HG03342 (cell line): Measurements from ENCODE around the gene DDX43.
"Not testable (repeated sequence)": the region's sequence is repeated elsewhere in the genome, so short reads cannot be mapped to it uniquely, and the experiment has no call there.

Experiments used
- ATAC-seq: cut with Tn5 transposase; IDR thresholded peaks from one replicate; pipeline ENCODE4 v1.9.1; 2021; ENCODE audit warnings: mild to moderate bottlenecking, moderate library complexity; ENCODE audit not compliant: unreplicated experiment

Gene DDX43

GRCh38 chr6:73388800-73389512 lies 5.7 kb upstream of the DDX43 start:
- peak; percentile 67 for ATAC-seq

DNA sequence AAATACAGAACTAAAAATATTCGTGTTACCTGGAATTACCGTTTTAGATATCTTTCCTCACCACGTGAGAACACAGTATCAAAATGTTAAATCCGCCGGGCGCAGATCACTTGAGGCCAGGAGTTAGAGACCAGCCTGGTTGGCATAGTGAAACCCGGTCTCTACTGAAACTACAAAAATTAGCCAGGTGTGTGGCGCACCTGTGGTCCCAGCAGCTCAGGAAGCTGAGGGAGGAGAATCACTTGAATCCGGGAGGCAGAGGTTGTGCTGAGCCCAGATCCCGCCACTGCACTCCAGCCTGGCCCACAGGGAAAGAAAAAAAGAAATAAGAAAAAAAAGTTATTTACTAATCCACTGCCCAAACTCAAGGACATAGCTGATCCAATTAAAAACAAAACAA lies 4.8 kb upstream of the DDX43 start:
- no peak for ATAC-seq

DNA sequence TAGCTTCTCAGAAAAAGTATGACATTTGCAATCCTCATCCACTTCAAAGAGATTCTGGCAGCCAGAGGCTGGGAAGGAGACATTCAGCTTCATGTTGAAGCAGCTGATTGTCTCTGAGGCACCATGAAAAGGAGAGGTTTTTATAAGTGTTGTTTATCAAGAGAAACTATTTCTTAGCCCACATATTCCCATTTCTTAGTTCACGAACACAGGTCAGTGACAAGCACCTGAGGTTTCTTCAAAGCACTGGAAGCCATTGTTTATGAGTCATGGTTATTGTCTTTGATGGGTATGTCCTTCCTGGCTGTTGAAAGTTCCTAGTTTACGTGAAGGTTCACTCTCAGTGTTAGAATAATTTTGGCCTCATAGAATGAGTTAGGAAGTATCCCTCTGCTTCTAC lies 3.0 kb upstream of the DDX43 start:
- ATAC-seq: no peak

DNA sequence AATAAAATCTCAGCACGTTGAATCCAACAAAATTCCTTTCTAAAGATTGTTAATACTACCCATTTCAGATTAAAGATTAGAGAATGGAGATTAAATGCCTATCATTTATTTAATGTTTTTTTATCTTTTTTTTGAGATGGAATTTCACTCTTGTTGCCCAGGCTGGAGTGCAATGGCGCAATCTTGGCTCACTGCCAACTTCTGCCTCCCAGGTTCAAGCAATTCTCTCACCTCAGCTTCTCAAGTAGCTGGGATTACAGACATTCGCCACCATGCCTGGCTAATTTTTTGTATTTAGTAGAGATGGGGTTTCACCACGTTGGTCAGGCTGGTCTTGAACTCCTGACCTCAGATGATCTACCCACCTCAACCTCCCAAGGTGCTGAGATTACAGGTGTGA lies 2.4 kb upstream of the DDX43 start:
- not testable (repeated sequence) for ATAC-seq

- no peak for ATAC-seq
These were observed 1.4 kb upstream of the DDX43 start for GRCh38 chr6:73393278-73393677.

DNA sequence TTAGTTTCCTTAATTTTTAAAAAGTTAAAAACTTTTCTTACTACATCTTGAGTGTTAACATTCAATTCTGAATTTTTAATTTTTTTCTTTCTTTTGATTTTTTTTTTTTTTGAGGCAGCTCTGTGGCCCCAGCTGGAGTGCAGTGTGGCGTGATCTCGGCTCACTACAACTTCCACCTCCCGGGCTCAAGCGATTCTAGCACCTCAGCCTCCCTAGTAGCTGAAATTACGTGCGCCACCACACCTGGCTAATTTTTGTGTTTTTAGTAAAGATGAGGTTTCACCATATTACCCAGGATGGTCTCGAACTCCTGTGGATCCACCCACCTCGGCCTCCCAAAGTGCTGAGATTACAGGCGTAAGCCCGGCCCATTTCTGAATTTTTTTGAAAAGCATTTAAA lies 1.2 kb downstream of the DDX43 start:
- ATAC-seq: no peak

DNA sequence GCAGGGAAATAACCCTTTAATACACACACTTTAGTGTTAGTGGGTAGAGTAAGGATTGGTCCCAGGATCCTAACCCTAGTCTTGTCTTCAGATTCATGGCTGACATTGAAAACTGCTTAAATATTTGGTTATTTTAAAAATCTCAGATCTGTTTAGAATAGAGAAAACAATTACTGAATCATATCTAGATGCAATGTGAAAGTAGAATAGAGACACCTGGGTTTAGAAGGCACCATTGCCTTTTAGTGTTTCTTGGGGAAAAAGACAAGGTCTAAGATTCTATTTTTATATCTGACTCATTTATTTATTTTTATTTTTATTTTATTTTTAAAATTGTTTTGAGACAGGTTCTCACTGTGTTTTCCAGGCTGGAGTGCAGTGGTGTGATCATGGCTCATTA lies 6.0 kb downstream of the DDX43 start:
- no peak for ATAC-seq

GRCh38 chr6:73409395-73409794 lies 14.8 kb downstream of the DDX43 start:
- ATAC-seq: no peak

DNA sequence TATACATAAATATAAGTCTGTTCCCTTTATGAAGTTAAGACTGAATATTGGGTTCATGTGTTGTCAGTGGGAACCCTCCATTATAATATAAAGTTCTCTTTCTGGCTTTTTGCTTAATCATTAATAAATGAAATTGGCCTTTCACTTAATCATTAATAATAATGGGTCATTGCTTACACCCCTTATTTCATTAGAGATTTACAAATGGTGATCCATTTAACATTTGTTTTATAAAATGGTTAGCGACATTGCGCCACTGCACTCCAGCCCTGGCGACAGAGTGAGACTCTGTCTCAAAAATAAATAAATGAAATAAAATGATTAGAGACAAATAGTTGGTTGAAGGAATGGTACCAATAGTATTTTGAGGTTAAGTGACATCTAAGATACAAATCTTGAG lies 18.5 kb downstream of the DDX43 start:
- no peak for ATAC-seq

DNA sequence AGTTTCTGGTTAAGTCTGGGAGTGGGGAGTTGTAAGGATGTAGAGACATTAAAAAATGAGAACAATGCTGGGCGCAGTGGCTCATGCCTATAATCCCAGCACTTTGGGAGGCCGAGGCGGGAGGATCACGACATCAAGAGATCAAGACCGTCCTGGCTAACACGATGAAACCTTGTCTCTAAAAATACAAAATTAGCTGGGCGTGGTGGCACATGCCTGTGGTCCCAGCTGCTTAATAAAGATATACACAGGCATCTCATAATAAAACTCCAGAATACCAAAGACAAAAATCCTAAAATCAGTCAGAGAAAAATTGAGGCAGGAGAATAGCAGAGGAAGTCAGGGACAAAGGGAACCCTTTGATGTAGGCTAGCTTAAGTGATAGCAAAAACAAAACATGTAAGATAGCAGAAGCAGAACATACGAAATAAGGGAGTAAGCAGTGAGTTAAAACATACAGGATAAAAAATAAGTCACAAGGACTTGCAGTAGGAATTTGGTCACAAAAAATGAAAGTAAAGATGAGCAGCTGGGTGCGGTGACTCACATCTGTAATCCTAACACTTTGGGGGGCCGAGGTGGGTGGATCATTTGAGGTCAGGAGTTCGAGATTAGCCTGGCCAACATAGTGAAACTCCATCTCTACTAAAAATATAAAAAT lies 23.6 kb downstream of the DDX43 start:
- no peak for ATAC-seq

DNA sequence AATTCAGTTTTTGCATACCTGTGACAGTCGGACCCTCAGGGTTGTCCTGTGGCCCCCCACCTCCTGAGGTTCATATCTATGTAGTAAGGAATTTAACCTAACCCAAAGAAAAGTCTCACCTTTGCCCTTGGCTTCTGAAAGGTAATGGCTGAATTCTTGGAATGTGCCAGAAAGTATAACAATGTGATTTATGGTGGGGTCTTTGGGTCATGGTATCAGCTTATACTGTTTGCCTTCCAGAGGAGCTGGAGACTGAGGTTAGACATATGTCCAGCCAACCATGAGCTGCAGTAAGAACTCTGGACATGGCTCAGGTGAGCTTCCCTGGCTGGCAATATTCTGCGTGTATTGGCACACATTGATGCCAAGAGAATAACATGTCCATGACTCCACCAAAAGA lies 26.9 kb downstream of the DDX43 start:
- ATAC-seq: no peak

GRCh38 chr6:73435236-73435635 lies 40.6 kb downstream of the DDX43 start:
- ATAC-seq: no peak

DNA sequence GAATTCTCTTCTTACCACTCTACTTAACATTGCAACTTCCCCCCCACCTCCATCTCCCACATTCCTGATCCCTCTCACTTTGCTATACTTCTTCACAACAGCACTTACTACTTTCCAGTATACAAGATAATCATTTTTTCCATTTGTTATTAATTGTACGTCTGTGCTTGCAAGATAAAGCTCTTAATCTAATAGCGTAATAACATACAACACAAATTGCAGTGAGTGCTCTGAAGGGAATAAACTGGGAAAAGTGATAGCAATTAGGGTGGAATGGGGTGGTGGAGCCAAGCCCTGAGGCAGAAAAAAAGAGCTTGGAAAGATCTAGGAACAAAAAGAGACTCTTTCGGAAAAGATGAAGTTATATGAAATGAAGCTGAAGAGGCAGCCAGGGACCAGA lies 48.9 kb downstream of the DDX43 start:
- no peak for ATAC-seq

GRCh38 chr6:73451223-73452106 lies 56.8 kb downstream of the DDX43 start:
- peak; percentile 65 for ATAC-seq

DNA sequence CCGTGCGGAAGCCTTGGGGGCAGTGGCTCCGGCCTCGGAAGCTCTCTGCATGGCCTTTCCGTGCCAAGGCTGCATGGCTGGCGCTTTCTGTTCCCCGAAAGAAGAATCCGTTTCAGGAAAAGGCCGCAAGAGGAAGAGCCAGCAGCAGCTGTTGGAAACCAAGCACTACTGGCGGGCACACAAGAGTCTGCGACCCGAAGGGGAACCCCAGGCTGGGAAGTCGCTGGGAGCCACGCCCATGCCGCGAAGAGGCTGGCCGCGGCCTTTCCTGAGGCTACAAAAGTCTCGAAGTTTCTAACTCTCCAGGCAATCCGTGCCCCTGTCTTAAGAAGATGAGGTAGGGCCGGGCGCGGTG lies 57.5 kb downstream of the DDX43 start, which contains the start of gene CGAS:
TSS of gene CGAS (minus strand) at position 191 of the 355 bp plus-strand sequence. CDS start at position 75, 116 bp downstream.
- ATAC-seq: peak; percentile 63

DNA sequence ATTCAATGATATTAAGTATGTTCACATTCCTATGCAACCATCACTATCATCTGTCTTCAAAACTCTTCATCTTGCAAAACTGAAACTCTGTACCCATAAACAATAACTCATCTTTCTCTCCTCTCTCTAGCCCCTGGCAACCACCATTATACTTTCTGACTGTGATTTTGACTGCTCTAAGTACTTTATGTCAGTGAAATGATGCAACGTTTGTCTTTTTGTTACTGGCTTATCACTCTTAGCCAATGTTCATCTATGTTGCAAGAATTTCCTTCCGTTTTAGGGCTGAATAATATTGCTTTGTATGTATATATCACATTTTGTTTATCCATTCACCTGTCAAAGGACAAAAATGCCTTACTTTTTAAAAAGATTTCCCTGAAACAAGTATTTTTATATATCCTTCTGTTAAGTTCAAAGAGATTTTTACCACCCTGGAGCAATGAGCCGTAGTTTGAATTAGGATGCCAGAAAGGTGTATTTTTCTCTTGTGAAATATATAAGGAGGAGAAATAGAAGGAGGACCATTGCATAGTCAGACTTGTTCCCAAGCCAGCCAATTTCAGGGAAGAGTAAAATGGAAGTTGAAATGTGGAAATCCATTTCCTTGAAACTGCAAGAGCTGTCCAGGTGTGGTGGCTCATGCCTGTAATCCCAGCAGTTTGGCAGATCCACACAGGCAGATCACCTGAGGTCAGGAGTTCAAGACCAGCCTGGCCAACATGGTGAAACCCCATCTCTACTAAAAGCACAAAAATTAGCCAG lies 61.4 kb downstream of the DDX43 start:
- ATAC-seq: no peak

DNA sequence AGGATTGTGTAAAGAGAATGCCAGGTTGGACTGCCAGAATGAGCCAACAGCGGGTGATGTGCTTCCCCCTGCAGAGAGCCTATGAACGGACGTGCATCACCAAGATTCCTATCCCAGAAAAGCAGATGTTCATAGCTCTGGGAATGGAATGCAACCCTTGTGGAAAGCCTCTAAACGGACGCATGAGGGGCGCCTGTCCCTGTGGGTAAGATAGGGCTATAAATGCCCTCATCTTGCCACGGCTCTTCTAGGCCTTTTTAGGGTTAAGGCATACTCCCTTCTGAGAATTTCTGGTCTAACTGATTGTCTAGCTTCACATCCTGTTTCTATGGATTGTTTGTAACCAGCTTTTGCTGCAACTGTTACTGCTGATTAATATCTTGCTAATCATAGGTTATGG lies 64.8 kb downstream of the DDX43 start:
- ATAC-seq: not testable (repeated sequence)

GRCh38 chr6:73460056-73460455 lies 65.4 kb downstream of the DDX43 start:
- no peak for ATAC-seq

- peak; percentile 96 for ATAC-seq
These were observed 67.1 kb downstream of the DDX43 start, which contains the start of gene MTO1 for GRCh38 chr6:73461537-73462350. Gene MTO1 (plus strand): TSS chr6:73461737. CDS start chr6:73461855, 118 bp downstream.
